Parathyroid adenoma (tissue), 2 donors: ENCODE measurements around the gene EPS8L1.
"Not testable (repeated sequence)": the region's sequence is repeated elsewhere in the genome, so short reads cannot be mapped to it uniquely, and the experiment has no call there.

Experiments used
- H2AFZ ChIP-seq: fragments of 300-600 bp; sonication (generic); one replicate; pipeline ENCODE4 v1.7.0; 2017; ENCODE audit warnings: antibody characterized with exemption, mild to moderate bottlenecking
- H3K27ac ChIP-seq: fragments of 300-600 bp; sonication (generic); one replicate; pipeline ENCODE4 v1.7.0; 2017
- H3K27me3 ChIP-seq: fragments of 300-600 bp; sonication (generic); one replicate; pipeline ENCODE4 v1.7.0; 2017; ENCODE audit warnings: low read length; ENCODE audit not compliant: control insufficient read depth, insufficient read depth
- H3K36me3 ChIP-seq: fragments of 300-600 bp; sonication (generic); one replicate; pipeline ENCODE4 v1.7.0; 2017; ENCODE audit warnings: low read length; ENCODE audit not compliant: control insufficient read depth, insufficient read depth
- H3K4me1 ChIP-seq: fragments of 300-600 bp; sonication (generic); one replicate; pipeline ENCODE4 v1.7.0; 2017; ENCODE audit warnings: control low read depth
- H3K4me2 ChIP-seq: fragments of 300-600 bp; sonication (generic); one replicate; pipeline ENCODE4 v1.7.0; 2017; ENCODE audit warnings: low read length
- H3K4me3 ChIP-seq: fragments of 300-600 bp; sonication (generic); one replicate; pipeline ENCODE4 v1.7.0; 2017; ENCODE audit warnings: low read depth, low read length
- H3K79me2 ChIP-seq: fragments of 300-600 bp; sonication (generic); one replicate; pipeline ENCODE4 v1.7.0; 2017; ENCODE audit warnings: control low read depth
- H3K9ac ChIP-seq: fragments of 300-600 bp; sonication (generic); one replicate; pipeline ENCODE4 v1.7.0; 2017; ENCODE audit warnings: mild to moderate bottlenecking
- H3K9me3 ChIP-seq: fragments of 300-600 bp; sonication (generic); one replicate; pipeline ENCODE4 v1.7.0; 2017; ENCODE audit warnings: low read length; ENCODE audit not compliant: control insufficient read depth
- TF ChIP-seq, protein P1 (sequence below): fragments of 300-600 bp; sonication (generic); IDR thresholded peaks from one replicate; pipeline ENCODE4 v1.7.0; 2017; ENCODE audit warnings: antibody characterized with exemption, mild to moderate bottlenecking
- donor health status: primary hyperparathyroidism.

Gene EPS8L1

DNA sequence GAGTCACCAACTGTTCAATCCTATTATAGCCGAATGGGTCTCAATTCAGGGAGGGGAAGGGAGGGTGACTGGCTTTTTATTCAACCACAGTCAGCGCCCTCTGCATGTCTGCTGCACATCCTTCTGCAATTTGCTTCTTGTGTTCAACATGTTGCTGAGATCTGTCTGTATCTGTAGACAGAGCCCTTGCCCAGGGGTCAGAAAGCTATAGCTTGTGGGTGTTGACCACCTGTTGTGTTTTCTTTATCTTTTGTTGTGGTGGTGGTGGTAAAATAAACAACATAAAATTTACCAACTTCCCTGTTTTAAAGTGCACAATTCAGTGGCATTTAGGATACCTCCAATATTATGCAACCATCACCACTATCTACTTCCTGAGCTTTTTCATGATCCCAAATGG, 29.6 kb downstream of the EPS8L1 start:
- peaks cover 23% of the 10 kb centered on the region for H3K79me2 ChIP-seq
- H3K4me3 ChIP-seq, result no peak overlapping the region
- H3K4me1 ChIP-seq, result no peaks in the 10 kb centered on the region
- no peak overlapping the region for H3K9ac ChIP-seq
- no peak overlapping the region for H2AFZ ChIP-seq
- no peak overlapping the region for H3K4me2 ChIP-seq
- no peaks in the 10 kb centered on the region for H3K27me3 ChIP-seq
- H3K9me3 ChIP-seq, result no peaks in the 10 kb centered on the region
- TF ChIP-seq, protein P1, sequence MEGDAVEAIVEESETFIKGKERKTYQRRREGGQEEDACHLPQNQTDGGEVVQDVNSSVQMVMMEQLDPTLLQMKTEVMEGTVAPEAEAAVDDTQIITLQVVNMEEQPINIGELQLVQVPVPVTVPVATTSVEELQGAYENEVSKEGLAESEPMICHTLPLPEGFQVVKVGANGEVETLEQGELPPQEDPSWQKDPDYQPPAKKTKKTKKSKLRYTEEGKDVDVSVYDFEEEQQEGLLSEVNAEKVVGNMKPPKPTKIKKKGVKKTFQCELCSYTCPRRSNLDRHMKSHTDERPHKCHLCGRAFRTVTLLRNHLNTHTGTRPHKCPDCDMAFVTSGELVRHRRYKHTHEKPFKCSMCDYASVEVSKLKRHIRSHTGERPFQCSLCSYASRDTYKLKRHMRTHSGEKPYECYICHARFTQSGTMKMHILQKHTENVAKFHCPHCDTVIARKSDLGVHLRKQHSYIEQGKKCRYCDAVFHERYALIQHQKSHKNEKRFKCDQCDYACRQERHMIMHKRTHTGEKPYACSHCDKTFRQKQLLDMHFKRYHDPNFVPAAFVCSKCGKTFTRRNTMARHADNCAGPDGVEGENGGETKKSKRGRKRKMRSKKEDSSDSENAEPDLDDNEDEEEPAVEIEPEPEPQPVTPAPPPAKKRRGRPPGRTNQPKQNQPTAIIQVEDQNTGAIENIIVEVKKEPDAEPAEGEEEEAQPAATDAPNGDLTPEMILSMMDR, result no peak
- no peak overlapping the region for H3K27ac ChIP-seq
- H3K36me3 ChIP-seq, result no peaks in the 10 kb centered on the region

DNA sequence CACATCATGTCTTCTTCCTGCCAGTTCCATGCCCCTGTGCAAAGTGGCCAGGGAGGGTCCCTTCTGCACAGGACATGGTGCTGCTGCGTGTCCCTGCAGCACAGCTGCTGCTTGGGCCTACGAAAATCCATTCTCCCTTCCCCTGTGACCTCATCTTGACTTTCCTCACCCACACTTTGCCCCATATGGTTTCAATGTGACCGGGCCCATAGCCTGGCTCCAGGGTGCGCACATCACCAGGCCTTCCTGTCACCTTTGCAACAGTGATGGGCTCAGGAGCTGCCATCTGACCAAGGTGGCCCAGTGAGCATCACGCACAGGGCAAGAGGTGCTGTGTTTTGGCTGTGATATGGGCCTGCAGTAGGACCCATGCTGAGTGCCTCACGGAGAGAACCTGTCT, 30.9 kb downstream of the EPS8L1 start:
- Histone ChIP-seq H3K9me3 (no peaks in the 10 kb centered on the region), H2AFZ (no peak overlapping the region), H3K4me2 (no peak overlapping the region), H3K27me3 (no peaks in the 10 kb centered on the region), H3K79me2 (peaks cover 14% of the 10 kb centered on the region), H3K4me3 (no peak overlapping the region), H3K9ac (no peak overlapping the region), H3K27ac (no peak overlapping the region), H3K36me3 (no peaks in the 10 kb centered on the region), H3K4me1 (no peaks in the 10 kb centered on the region)
- TF ChIP-seq, protein P1, result no peak

DNA sequence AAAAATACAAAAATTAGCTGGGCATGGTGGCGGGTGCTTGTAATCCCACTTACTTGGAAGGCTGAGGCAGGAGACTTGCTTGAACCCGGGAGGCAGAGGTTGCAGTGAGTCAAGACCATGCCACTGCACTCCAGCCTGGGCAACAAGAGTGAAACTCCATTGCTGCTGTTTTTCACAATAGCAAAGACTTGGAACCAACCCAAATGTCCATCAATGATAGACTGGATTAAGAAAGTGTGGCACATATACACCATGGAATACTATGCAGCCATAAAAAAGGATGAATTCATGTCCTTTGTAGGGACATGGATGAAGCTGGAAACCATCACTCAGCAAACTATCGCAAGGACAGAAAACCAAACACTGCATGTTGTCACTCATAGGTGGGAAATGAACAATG, 31.6 kb downstream of the EPS8L1 start:
- not testable (repeated sequence) for H3K27me3 ChIP-seq, H3K4me1 ChIP-seq, H3K4me2 ChIP-seq, H3K9ac ChIP-seq, H3K27ac ChIP-seq, H3K9me3 ChIP-seq, H2AFZ ChIP-seq, H3K4me3 ChIP-seq, H3K36me3 ChIP-seq
- H3K79me2 ChIP-seq, result peaks cover 11% of the 10 kb centered on the region

DNA sequence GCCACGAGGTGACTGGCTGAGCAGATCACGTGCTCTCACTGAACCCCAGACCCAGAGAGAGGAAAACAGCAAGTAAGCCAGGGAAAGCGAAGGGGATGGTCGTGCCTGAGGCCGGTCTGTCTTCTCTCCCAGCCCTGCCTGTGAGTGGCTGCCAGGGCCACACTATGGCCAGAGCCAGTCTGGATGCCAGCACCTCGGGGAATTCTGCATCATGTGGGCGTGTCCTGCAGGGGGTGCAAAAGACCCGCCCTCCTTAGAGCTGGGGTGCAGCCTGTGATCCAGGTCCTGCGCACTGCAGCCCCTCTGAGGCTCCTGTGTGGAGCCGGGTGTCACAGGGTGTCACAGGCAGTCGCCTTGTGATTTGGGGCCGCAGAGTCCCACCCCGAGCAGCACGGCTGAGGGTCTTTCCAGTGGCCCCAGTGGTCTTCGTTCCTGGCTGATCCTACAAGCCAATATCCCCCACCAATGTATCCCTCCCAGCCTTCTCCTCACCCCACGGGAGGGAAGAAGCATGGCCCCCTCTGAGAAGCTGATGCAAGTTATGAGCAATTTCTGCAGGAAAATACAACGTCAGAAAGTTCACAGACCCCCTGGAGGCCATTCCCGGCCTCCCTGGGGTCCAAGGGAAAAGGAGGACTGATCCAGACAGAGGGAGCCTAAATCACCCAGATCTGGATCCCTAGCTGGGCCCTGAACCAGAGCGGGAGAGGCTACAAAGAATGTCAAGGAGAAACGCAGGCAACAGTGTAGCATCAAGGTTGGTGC, 34.0 kb downstream of the EPS8L1 start:
- Histone ChIP-seq H3K4me1 (peaks cover 9% of the 10 kb centered on the region), H2AFZ (no peak overlapping the region), H3K9ac (no peak overlapping the region), H3K27ac (no peak overlapping the region), H3K36me3 (no peaks in the 10 kb centered on the region), H3K4me2 (no peak overlapping the region), H3K9me3 (no peaks in the 10 kb centered on the region), H3K27me3 (no peaks in the 10 kb centered on the region), H3K4me3 (no peak overlapping the region), H3K79me2 (peaks cover 20% of the 10 kb centered on the region)
- TF ChIP-seq, protein P1, result no peak

DNA sequence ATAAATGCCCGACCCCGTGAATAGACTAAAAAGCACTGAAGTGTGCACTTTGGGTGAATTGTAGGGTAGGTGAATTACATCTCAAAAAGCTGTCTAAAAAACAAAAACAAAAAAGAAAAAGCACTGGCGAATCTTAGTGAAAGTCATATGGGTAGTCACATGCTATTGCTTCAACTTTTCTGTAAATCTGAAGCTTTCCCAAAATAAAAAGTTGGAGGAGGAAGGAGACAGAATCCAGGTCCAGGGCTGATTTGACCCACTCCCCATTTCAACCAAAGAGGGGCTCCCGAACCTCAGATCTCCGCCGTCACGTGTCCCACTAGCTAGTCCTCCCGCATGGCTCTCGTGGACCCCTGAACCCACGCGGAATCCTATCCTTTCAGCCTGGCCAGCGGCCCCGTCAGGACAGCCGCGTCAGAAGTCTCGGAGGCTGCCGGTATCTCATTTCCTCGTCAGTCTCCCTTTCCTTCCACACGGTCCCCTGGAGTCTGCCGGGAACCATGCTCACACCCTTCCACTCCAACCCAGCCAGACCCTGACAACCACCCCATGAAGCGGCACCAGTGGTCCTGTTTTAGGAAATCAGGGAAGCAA, 35.7 kb downstream of the EPS8L1 start:
- TF ChIP-seq, protein P1, result no peak
- no peaks in the 10 kb centered on the region for H3K27me3 ChIP-seq
- H3K4me2 ChIP-seq, result no peak overlapping the region
- no peak overlapping the region for H2AFZ ChIP-seq
- H3K9ac ChIP-seq, result no peak overlapping the region
- no peaks in the 10 kb centered on the region for H3K36me3 ChIP-seq
- no peak overlapping the region for H3K4me3 ChIP-seq
- peaks cover 31% of the 10 kb centered on the region for H3K79me2 ChIP-seq
- H3K4me1 ChIP-seq, result peaks cover 15% of the 10 kb centered on the region
- H3K9me3 ChIP-seq, result no peaks in the 10 kb centered on the region
- peak overlapping the region; percentile 36 for H3K27ac ChIP-seq
